ENCODE results near the gene DLGAP4.

GRCh38 chr20:36314734-36315544, 8.8 kb downstream of the DLGAP4 start:
- TF ChIP-seq CTCF (IDR thresholded peaks at IDR 0.05) (no peak), POLR2A (IDR thresholded peaks at IDR 0.05) (no peak)
